ENCODE measurements around the gene IP6K1. TPM values are rescaled to one million over a fixed set of nuclear protein-coding genes. Genes with fewer than 3 reads are reported as not detected.

The IP6K1 gene
- total and polyA plus RNA-seq, 11 donors, result 8.9 to 36.6 (median 20.4) TPM

DNA sequence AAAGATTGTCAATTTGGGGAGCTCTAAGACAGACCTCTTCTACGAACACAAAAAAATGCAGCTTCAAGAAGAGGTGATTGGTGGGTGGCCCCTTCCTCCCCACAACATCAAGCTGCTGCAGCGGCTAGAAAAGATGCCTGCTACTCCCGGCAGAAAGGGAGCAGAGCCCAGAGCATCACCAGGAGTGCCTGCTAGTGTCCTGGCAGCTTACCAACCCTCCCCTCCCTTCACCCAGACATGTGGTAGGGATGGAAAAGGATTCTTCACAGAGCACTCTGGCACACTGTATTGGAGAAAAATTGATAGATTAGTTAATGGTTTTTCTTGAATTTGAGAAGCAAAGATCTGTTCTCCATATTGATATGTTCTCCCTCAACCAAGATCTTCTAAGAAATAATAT lies 10.8 kb downstream of the IP6K1 start:
- peaks cover 0 to 31% (median 25%) of the 10 kb centered on the region in 9 donors for H3K36me3 ChIP-seq
- peaks cover 0 to 13% (median 1%) of the 10 kb centered on the region in 12 donors for H3K4me1 ChIP-seq
- DNase-seq, result no peak
- H3K27me3 ChIP-seq, result no peaks in the 10 kb centered on the region
- 44 to 79% (median 49%) methylated on average over 3 of the region's 3 CpGs for WGBS, 4 donors
- no peak overlapping the region for H3K27ac ChIP-seq
- no peak for TF ChIP-seq POLR2A (IDR thresholded peaks at IDR 0.05)
- TF ChIP-seq, protein P1, sequence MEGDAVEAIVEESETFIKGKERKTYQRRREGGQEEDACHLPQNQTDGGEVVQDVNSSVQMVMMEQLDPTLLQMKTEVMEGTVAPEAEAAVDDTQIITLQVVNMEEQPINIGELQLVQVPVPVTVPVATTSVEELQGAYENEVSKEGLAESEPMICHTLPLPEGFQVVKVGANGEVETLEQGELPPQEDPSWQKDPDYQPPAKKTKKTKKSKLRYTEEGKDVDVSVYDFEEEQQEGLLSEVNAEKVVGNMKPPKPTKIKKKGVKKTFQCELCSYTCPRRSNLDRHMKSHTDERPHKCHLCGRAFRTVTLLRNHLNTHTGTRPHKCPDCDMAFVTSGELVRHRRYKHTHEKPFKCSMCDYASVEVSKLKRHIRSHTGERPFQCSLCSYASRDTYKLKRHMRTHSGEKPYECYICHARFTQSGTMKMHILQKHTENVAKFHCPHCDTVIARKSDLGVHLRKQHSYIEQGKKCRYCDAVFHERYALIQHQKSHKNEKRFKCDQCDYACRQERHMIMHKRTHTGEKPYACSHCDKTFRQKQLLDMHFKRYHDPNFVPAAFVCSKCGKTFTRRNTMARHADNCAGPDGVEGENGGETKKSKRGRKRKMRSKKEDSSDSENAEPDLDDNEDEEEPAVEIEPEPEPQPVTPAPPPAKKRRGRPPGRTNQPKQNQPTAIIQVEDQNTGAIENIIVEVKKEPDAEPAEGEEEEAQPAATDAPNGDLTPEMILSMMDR (IDR thresholded peaks at IDR 0.05), result no peak
- intact Hi-C loops (cut with DNase I), result no loop called here
- H3K9me3 ChIP-seq, result no peaks in the 10 kb centered on the region
- ATAC-seq, result peak in 3 of 4 donors; percentile 29 to 62 (median 52)
- H3K4me3 ChIP-seq, result no peak overlapping the region

DNA sequence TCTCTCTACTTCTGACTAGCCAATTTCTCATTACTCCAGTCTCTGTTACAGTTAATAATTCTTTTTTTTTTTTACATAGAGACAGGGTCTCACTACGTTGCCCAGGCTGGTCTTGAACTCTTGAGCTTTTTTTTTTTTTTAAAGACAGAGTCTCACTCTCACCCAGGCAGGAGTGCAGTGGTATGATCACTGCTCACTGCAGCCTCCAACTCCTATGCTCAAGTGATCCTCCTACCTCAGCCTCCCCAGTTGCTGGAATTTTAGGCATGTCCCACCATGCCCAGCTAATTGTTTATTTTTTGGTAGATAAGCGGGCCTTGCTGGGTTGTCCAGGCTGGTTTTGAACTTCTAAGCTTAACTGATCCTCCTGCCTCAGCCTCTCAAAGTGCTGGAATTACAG lies 13.6 kb downstream of the IP6K1 start:
- Histone ChIP-seq H3K4me3 (no peak overlapping the region), H3K27me3 (no peaks in the 10 kb centered on the region), H3K9me3 (no peaks in the 10 kb centered on the region), H3K27ac (no peak overlapping the region), H3K4me1 (peaks cover 0 to 10% (median 0%) of the 10 kb centered on the region in 12 donors), H3K36me3 (peaks cover 0 to 37% (median 23%) of the 10 kb centered on the region in 9 donors)
- intact Hi-C loops (cut with DNase I), result no loop called here
- TF ChIP-seq POLR2A (IDR thresholded peaks at IDR 0.05), result no peak
- TF ChIP-seq, protein P1 (IDR thresholded peaks at IDR 0.05), result no peak
- ATAC-seq (no peak), DNase-seq (no peak)
- WGBS, 4 donors, result 95 to 98% (median 97%) methylated on average over 2 of the region's 2 CpGs

DNA sequence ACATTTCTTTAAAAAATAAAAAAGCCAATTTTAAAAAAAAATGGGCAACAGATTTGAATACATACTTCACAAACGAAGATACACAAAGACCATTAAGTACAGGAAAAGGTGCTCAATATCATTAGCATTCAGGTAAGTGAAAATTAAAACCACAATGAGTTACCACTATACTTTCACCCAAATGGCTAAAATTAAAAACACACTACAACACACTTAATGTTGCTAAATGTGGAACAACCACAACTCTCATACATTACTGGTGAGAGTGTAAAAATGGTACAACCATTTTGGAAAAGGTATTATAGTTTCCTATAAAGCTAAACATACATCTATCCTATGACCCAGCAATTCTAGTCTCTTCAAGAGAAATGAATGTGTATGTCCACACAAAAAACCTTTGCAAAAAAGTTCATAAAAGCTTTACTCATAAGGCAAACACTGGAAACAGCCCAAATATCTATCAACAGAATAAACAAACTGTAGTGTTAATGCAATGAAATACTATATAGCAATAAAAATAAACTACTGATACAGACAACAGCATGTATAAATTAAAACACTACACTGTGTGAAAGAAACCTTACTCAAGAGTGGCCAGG lies 14.9 kb downstream of the IP6K1 start:
- no peak for DNase-seq
- H3K27ac ChIP-seq, result no peak overlapping the region
- TF ChIP-seq POLR2A (IDR thresholded peaks at IDR 0.05), result no peak
- TF ChIP-seq, protein P1 (IDR thresholded peaks at IDR 0.05), result no peak
- no peaks in the 10 kb centered on the region for H3K9me3 ChIP-seq
- intact Hi-C loops (cut with DNase I), result no loop called here
- ATAC-seq, result no peak
- H3K4me1 ChIP-seq, result peaks cover 0 to 10% (median 0%) of the 10 kb centered on the region in 12 donors
- no peak overlapping the region for H3K4me3 ChIP-seq
- peaks cover 0 to 25% (median 11%) of the 10 kb centered on the region in 9 donors for H3K36me3 ChIP-seq
- WGBS, 4 donors, result 71 to 86% (median 84%) methylated on average over 1 of the region's 1 CpG
- no peaks in the 10 kb centered on the region for H3K27me3 ChIP-seq

DNA sequence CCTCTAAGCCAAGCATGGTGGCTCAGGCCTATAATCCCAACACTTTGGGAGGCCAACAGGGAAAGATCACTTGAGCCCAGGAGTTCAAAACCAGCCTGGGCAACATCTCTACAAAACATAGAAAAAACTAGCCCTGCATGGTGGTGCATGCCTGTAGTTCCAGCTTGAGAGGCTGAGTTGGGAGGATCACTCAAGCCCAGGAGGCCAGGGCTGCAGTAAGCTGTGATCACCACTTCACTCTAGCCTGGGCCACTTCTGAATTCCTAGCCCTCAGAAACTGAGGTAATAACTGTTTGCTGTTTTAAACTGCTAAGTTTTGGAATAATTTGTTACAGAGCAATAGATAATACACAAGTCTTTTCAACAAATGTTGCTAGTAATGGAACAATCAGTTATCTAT lies 16.4 kb downstream of the IP6K1 start:
- no peak overlapping the region for H3K27ac ChIP-seq
- intact Hi-C loops (cut with DNase I), result no loop called here
- peaks cover 0 to 5% (median 0%) of the 10 kb centered on the region in 12 donors for H3K4me1 ChIP-seq
- H3K27me3 ChIP-seq, result no peaks in the 10 kb centered on the region
- TF ChIP-seq, protein P1 (IDR thresholded peaks at IDR 0.05), result no peak
- no peak for TF ChIP-seq POLR2A (IDR thresholded peaks at IDR 0.05)
- peaks cover 0 to 23% (median 10%) of the 10 kb centered on the region in 9 donors for H3K36me3 ChIP-seq
- DNase-seq (no peak), ATAC-seq (no peak)
- no peaks in the 10 kb centered on the region for H3K9me3 ChIP-seq
- no peak overlapping the region for H3K4me3 ChIP-seq
